DMS53 treated with DMSO at 0.1 percent for 48 hours (cell line): ENCODE measurements around the gene SEMA4C.

Experiments used
- DNase-seq: peaks from one replicate; lab custom pipeline; 2025; ENCODE audit not compliant: unreplicated experiment; lab: John Stamatoyannopoulos, UW

The SEMA4C gene

GRCh38 chr2:96869822-96870625, at the start of gene SEMA4C:
SEMA4C (minus strand) TSS chr2:96870080; CDS start chr2:96867886, 2,194 bp downstream.
- DNase-seq = peak; percentile 37

GRCh38 chr2:96918754-96919550, 49.1 kb upstream of the SEMA4C start:
- DNase-seq = no peak

GRCh38 chr2:96918092-96918753, 48.3 kb upstream of the SEMA4C start:
- DNase-seq = no peak

- no peak for DNase-seq
These were observed 47.0 kb upstream of the SEMA4C start for GRCh38 chr2:96916646-96917543.

GRCh38 chr2:96916156-96916630, 46.3 kb upstream of the SEMA4C start:
- DNase-seq = no peak

GRCh38 chr2:96914332-96914731, 44.5 kb upstream of the SEMA4C start:
- DNase-seq = no peak

GRCh38 chr2:96913398-96914202, 43.7 kb upstream of the SEMA4C start:
- DNase-seq = no peak

GRCh38 chr2:96913117-96913397, 43.2 kb upstream of the SEMA4C start:
- DNase-seq = no peak

- no peak for DNase-seq
These were observed 42.7 kb upstream of the SEMA4C start for GRCh38 chr2:96912346-96913116.

- DNase-seq = no peak
These were observed 39.7 kb upstream of the SEMA4C start for GRCh38 chr2:96909611-96910021.

- DNase-seq = no peak
These were observed 37.5 kb upstream of the SEMA4C start for GRCh38 chr2:96907115-96908041.

GRCh38 chr2:96906729-96907114, 36.8 kb upstream of the SEMA4C start:
- DNase-seq = no peak

- no peak for DNase-seq
These were observed 33.9 kb upstream of the SEMA4C start for GRCh38 chr2:96903815-96904214.

- DNase-seq = no peak
These were observed 33.4 kb upstream of the SEMA4C start for GRCh38 chr2:96903318-96903717.

GRCh38 chr2:96900237-96900636, 30.4 kb upstream of the SEMA4C start:
- DNase-seq = no peak

GRCh38 chr2:96899413-96899741, 29.5 kb upstream of the SEMA4C start:
- DNase-seq = no peak

- no peak for DNase-seq
These were observed 28.9 kb upstream of the SEMA4C start for GRCh38 chr2:96898641-96899412.

GRCh38 chr2:96898135-96898505, 28.2 kb upstream of the SEMA4C start:
- no peak for DNase-seq
